ENCODE results near the gene ANKRD27.
A peak's percentile ranks its signal among the peaks of the same experiment; 100 is the strongest.
"Not testable (repeated sequence)": the region's sequence is repeated elsewhere in the genome, so short reads cannot be mapped to it uniquely, and the experiment has no call there.

ANKRD27 gene

GRCh38 chr19:32587747-32588504 lies 87.1 kb downstream of the ANKRD27 start:
- no CpG with 5 or more reads among the region's 8 CpGs for WGBS (ENCODE audit: extremely low coverage, insufficient coverage, insufficient read length)
- H3K4ac ChIP-seq (ENCODE audit: low read depth, low read length); H3K23ac ChIP-seq (ENCODE audit: low read length); H3K18ac ChIP-seq (ENCODE audit: low read length); H3K27ac ChIP-seq (ENCODE audit: low read depth, low read length); H3K79me1 ChIP-seq (ENCODE audit: low read length); H3K4me3 ChIP-seq (ENCODE audit: low read depth, low read length); H3K4me2 ChIP-seq (ENCODE audit: low read length); H2BK120ac ChIP-seq (ENCODE audit: insufficient read depth, low read length, poor library complexity); H2AK5ac ChIP-seq (ENCODE audit: low read length); H2AFZ ChIP-seq (ENCODE audit: insufficient read depth, low read length, poor library complexity); H2BK12ac ChIP-seq (ENCODE audit: low read length); DNase-seq; H2BK5ac ChIP-seq (ENCODE audit: low read depth, low read length, poor library complexity); H4K8ac ChIP-seq (ENCODE audit: low read depth, low read length); H3K9ac ChIP-seq (ENCODE audit: low read length); H3K9me3 ChIP-seq (ENCODE audit: insufficient read depth, low read depth, low read length); H3K14ac ChIP-seq (ENCODE audit: low read length); H3K79me2 ChIP-seq (ENCODE audit: control insufficient read depth, insufficient read depth, low read length, poor library complexity); H4K91ac ChIP-seq (ENCODE audit: low read depth, low read length); H4K12ac ChIP-seq (ENCODE audit: low read depth, low read length); H3K27me3 ChIP-seq (ENCODE audit: insufficient read depth, low read length); H3K4me1 ChIP-seq (ENCODE audit: control insufficient read depth in 1 of 2, insufficient read depth in 2 of 2, low read length in 2 of 2): not testable (repeated sequence)
- H3K36me3 ChIP-seq (ENCODE audit: control insufficient read depth in 1 of 2, insufficient read depth in 2 of 2, low read length in 2 of 2) = peaks cover 13 to 15% of the 10 kb centered on the region in 2 experiments

DNA sequence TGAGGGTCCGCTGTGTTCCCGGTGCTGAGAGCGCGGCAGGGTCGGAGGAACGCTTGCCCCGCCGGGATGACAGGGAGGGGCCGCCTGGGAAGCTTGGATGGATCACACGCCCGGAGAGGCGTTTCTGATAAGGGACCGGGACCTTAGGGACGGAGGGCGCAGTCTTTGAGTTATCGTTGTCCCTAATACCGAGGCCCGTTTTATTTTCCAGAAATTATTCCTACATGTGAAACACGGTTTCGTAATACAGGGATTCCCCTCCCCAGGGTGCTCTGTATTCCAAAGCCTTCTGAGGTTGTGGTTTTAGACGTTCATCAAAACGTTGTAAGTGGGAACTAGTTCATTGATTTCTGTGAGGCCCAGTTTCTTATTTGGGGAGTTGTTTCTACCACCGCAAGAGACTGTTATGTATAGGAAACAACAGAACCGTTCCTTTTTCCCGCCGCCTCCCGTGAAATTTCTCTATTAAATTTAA lies 93.2 kb downstream of the ANKRD27 start:
- Histone ChIP-seq H4K91ac (ENCODE audit: low read depth, low read length) (peak overlapping the region; percentile 92), H3K9ac (ENCODE audit: low read length) (peak overlapping the region; percentile 90), H3K4me3 (ENCODE audit: low read depth, low read length) (peak overlapping the region; percentile 82), H2AFZ (ENCODE audit: insufficient read depth, low read length, poor library complexity) (peak overlapping the region; percentile 97), H2BK12ac (ENCODE audit: low read length) (no peak overlapping the region), H4K12ac (ENCODE audit: low read depth, low read length) (no peak overlapping the region), H2BK120ac (ENCODE audit: insufficient read depth, low read length, poor library complexity) (peak overlapping the region; percentile 96), H4K8ac (ENCODE audit: low read depth, low read length) (peak overlapping the region; percentile 99), H3K4me1 (ENCODE audit: control insufficient read depth in 1 of 2, insufficient read depth in 2 of 2, low read length in 2 of 2) (no peaks in the 10 kb centered on the region), H3K36me3 (ENCODE audit: control insufficient read depth in 1 of 2, insufficient read depth in 2 of 2, low read length in 2 of 2) (peaks cover 9 to 13% of the 10 kb centered on the region in 2 experiments), H3K27ac (ENCODE audit: low read depth, low read length) (no peak overlapping the region), H3K9me3 (ENCODE audit: insufficient read depth, low read depth, low read length) (peaks cover 1% of the 10 kb centered on the region), H3K27me3 (ENCODE audit: insufficient read depth, low read length) (no peaks in the 10 kb centered on the region), H3K4ac (ENCODE audit: low read depth, low read length) (peak overlapping the region; percentile 88), H2AK5ac (ENCODE audit: low read length) (peak overlapping the region; percentile 96), H3K23ac (ENCODE audit: low read length) (no peak overlapping the region), H3K79me1 (ENCODE audit: low read length) (peaks cover 8% of the 10 kb centered on the region), H3K18ac (ENCODE audit: low read length) (peak overlapping the region; percentile 98), H2BK5ac (ENCODE audit: low read depth, low read length, poor library complexity) (peak overlapping the region; percentile 80), H3K14ac (ENCODE audit: low read length) (peak overlapping the region; percentile 99), H3K4me2 (ENCODE audit: low read length) (peak overlapping the region; percentile 92), H3K79me2 (ENCODE audit: control insufficient read depth, insufficient read depth, low read length, poor library complexity) (peaks cover 6% of the 10 kb centered on the region)
- no CpG with 5 or more reads among the region's 27 CpGs for WGBS (ENCODE audit: extremely low coverage, insufficient coverage, insufficient read length)
- DNase-seq = peak; percentile 34 to 72

DNA sequence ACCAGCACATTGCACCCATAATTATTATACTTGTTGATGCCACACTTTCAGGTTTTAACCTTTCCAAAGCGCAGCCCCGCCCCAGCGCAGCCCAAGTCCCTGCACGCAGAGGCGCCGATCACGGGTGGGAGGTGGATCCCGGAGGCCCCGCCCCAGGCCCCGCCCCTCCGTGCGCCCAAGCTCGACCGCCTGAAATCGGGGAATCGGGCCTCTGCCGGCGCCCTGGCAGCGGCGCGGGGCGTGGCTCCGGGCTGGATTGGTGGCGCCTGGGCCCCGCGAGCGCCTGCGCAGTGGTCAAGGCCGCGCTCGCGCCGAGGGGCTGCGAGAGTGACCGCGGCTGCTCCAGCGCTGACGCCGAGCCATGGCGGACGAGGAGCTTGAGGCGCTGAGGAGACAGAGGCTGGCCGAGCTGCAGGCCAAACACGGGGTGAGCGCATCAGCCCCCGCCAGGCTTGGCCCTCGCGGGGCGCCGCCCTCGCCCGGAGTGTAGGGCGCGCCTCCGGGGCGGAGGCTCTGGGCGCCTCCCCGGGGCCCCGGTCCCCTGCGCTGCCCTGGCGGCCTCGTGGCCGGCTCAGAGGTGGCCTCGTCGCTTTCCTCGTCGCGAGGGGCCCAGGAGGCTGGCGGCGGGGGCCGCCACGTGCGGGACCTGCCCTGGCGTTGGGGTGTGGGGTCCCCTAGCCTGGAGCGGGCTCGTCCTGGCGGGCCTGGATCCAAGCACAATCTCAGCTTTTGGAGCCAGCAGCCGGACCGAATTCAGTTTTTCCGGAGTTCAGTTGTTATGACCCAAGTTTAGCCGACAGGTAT lies 93.9 kb downstream of the ANKRD27 start, which contains the start of gene PDCD5:
TSS of gene PDCD5 (plus strand) at position 290 of the 804 bp plus-strand sequence. CDS start at position 362, 72 bp downstream.
- Histone ChIP-seq H3K18ac (ENCODE audit: low read length) (peak within 1 kb of the TSS; percentile 98), H3K9me3 (ENCODE audit: insufficient read depth, low read depth, low read length) (no peaks in the 10 kb centered on the region), H4K12ac (ENCODE audit: low read depth, low read length) (peak within 1 kb of the TSS; percentile 98), H2BK120ac (ENCODE audit: insufficient read depth, low read length, poor library complexity) (peak within 1 kb of the TSS; percentile 96), H3K4me1 (ENCODE audit: control insufficient read depth in 1 of 2, insufficient read depth in 2 of 2, low read length in 2 of 2) (no peaks in the 10 kb centered on the region), H3K79me1 (ENCODE audit: low read length) (peaks cover 8% of the 10 kb centered on the region), H2BK12ac (ENCODE audit: low read length) (peak within 1 kb of the TSS; percentile 68), H2AFZ (ENCODE audit: insufficient read depth, low read length, poor library complexity) (peak within 1 kb of the TSS; percentile 97), H3K14ac (ENCODE audit: low read length) (peak within 1 kb of the TSS; percentile 99), H3K4me3 (ENCODE audit: low read depth, low read length) (peak within 1 kb of the TSS; percentile 82), H3K23ac (ENCODE audit: low read length) (no peak within 1 kb of the TSS), H2AK5ac (ENCODE audit: low read length) (peak within 1 kb of the TSS; percentile 96), H4K8ac (ENCODE audit: low read depth, low read length) (peak within 1 kb of the TSS; percentile 99), H3K4ac (ENCODE audit: low read depth, low read length) (peak within 1 kb of the TSS; percentile 88), H3K36me3 (ENCODE audit: control insufficient read depth in 1 of 2, insufficient read depth in 2 of 2, low read length in 2 of 2) (peaks cover 7 to 9% of the 10 kb centered on the region in 2 experiments), H3K27me3 (ENCODE audit: insufficient read depth, low read length) (no peaks in the 10 kb centered on the region), H3K79me2 (ENCODE audit: control insufficient read depth, insufficient read depth, low read length, poor library complexity) (peaks cover 6% of the 10 kb centered on the region), H3K9ac (ENCODE audit: low read length) (peak within 1 kb of the TSS; percentile 90), H2BK5ac (ENCODE audit: low read depth, low read length, poor library complexity) (peak within 1 kb of the TSS; percentile 80), H4K91ac (ENCODE audit: low read depth, low read length) (peak within 1 kb of the TSS; percentile 92), H3K4me2 (ENCODE audit: low read length) (peak within 1 kb of the TSS; percentile 92), H3K27ac (ENCODE audit: low read depth, low read length) (no peak within 1 kb of the TSS)
- DNase-seq = peak; percentile 97
- WGBS (ENCODE audit: extremely low coverage, insufficient coverage, insufficient read length) = no CpG with 5 or more reads among the region's 81 CpGs

DNA sequence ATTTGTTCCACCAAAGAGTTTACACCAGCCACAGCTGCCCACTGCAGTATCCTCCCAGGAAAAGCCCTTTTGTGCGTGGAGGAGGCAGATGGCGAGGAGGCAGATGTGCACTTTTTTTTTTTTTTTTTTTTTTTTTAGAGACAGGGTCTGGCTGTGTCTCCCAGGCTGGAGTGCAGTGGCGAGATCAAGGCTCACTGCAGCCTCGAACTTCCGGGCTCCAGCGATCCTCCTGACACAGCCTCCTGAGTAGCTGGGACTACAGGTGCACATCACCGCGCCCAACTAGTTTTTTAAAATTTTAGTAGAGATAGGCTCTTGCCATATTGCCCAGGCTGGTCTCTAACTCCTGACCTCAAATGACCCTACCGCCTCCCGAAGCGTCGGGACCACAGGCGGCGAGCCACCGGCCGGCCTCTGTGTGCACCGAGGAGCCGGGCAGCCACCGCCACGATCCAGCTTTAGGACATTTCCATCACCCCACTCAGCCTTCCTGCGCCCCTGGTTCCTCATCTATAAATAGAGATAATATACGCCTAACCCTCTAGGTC lies 94.6 kb downstream of the ANKRD27 start:
- Histone ChIP-seq H3K4me1 (ENCODE audit: control insufficient read depth in 1 of 2, insufficient read depth in 2 of 2, low read length in 2 of 2) (no peaks in the 10 kb centered on the region), H3K4ac (ENCODE audit: low read depth, low read length) (no peak overlapping the region), H3K4me2 (ENCODE audit: low read length) (peak overlapping the region; percentile 92), H3K9me3 (ENCODE audit: insufficient read depth, low read depth, low read length) (no peaks in the 10 kb centered on the region), H3K18ac (ENCODE audit: low read length) (peak overlapping the region; percentile 22), H3K27me3 (ENCODE audit: insufficient read depth, low read length) (no peaks in the 10 kb centered on the region), H3K23ac (ENCODE audit: low read length) (no peak overlapping the region), H2BK5ac (ENCODE audit: low read depth, low read length, poor library complexity) (no peak overlapping the region), H3K27ac (ENCODE audit: low read depth, low read length) (no peak overlapping the region), H2BK120ac (ENCODE audit: insufficient read depth, low read length, poor library complexity) (no peak overlapping the region), H4K12ac (ENCODE audit: low read depth, low read length) (no peak overlapping the region), H3K79me1 (ENCODE audit: low read length) (peaks cover 8% of the 10 kb centered on the region), H4K8ac (ENCODE audit: low read depth, low read length) (peak overlapping the region; percentile 55), H3K36me3 (ENCODE audit: control insufficient read depth in 1 of 2, insufficient read depth in 2 of 2, low read length in 2 of 2) (peaks cover 5% of the 10 kb centered on the region in 2 experiments), H2AFZ (ENCODE audit: insufficient read depth, low read length, poor library complexity) (peak overlapping the region; percentile 80), H3K4me3 (ENCODE audit: low read depth, low read length) (peak overlapping the region; percentile 54), H3K79me2 (ENCODE audit: control insufficient read depth, insufficient read depth, low read length, poor library complexity) (peaks cover 6% of the 10 kb centered on the region), H3K14ac (ENCODE audit: low read length) (no peak overlapping the region), H2BK12ac (ENCODE audit: low read length) (no peak overlapping the region), H3K9ac (ENCODE audit: low read length) (peak overlapping the region; percentile 35), H2AK5ac (ENCODE audit: low read length) (no peak overlapping the region), H4K91ac (ENCODE audit: low read depth, low read length) (no peak overlapping the region)
- DNase-seq = peak in 1 of 2 donors; percentile 44
- WGBS (ENCODE audit: extremely low coverage, insufficient coverage, insufficient read length) = no CpG with 5 or more reads among the region's 22 CpGs

All from trophoblast cell (in vitro differentiated cells and primary cell).